Panc1 (cell line): ENCODE data around the gene CYSTM1.

Source experiments
- POLR2AphosphoS5 ChIP-seq: IDR thresholded peaks from 2 replicates; pipeline ENCODE4 v1.6.1; 2012; ENCODE audit warnings: mild to moderate bottlenecking, low read depth, low read length, moderate library complexity
- REST ChIP-seq, 2 experiments: IDR thresholded peaks; 2 replicates each; pipeline ENCODE4 v1.6.1; 2011 to 2012; ENCODE audit warnings: low read depth in 2 of 2, control low read depth in 1 of 2, low read length in 1 of 2, mild to moderate bottlenecking in 1 of 2, moderate library complexity in 1 of 2; ENCODE audit not compliant: insufficient read depth in 1 of 2
- SIN3A ChIP-seq: IDR thresholded peaks from 2 replicates; pipeline ENCODE4 v1.6.1; 2012; ENCODE audit warnings: low read depth, mild to moderate bottlenecking, low read length, moderate library complexity, borderline replicate concordance; ENCODE audit not compliant: insufficient read depth
- TF ChIP-seq, protein P1 (sequence below): fragments of 450-650 bp; IDR thresholded peaks from 2 replicates; pipeline ENCODE4 v1.5.1; 2017; ENCODE audit warnings: mild to moderate bottlenecking

DNA sequence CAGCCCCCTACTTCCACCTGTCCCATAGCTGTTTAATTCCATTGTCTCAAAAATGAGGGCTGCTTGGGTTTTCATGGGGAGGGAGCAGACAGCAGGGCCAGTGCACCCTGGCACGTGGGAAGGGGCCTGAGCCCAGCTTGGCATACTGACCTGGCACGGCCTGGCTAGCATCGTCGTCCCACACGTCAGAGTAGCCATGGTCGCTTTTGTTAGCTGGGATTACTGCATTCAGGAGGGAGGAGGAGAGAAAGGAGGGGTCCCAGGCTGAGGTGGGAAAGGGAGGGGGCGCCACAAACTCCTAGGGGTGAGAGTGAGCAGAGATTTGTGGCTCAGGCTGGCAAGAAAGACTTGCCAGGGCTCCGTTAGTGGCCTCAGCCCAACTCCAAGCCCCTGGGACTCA is 21.1 kb upstream of the CYSTM1 start:
- TF ChIP-seq POLR2AphosphoS5 (no peak), REST (IDR thresholded peaks at IDR 0.05; ENCODE audit: insufficient read depth in 1 of 2, low read depth in 2 of 2, low read length in 1 of 2) (no peak), SIN3A (no peak)
- TF ChIP-seq, protein P1, sequence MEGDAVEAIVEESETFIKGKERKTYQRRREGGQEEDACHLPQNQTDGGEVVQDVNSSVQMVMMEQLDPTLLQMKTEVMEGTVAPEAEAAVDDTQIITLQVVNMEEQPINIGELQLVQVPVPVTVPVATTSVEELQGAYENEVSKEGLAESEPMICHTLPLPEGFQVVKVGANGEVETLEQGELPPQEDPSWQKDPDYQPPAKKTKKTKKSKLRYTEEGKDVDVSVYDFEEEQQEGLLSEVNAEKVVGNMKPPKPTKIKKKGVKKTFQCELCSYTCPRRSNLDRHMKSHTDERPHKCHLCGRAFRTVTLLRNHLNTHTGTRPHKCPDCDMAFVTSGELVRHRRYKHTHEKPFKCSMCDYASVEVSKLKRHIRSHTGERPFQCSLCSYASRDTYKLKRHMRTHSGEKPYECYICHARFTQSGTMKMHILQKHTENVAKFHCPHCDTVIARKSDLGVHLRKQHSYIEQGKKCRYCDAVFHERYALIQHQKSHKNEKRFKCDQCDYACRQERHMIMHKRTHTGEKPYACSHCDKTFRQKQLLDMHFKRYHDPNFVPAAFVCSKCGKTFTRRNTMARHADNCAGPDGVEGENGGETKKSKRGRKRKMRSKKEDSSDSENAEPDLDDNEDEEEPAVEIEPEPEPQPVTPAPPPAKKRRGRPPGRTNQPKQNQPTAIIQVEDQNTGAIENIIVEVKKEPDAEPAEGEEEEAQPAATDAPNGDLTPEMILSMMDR = no peak
